Heart left ventricle (tissue), 13 donors: ENCODE results near the gene CAV2.

Source experiments
- POLR2A ChIP-seq, 2 donors: fragments of 450-650 bp; IDR thresholded peaks; one replicate each; pipeline ENCODE4 v1.6.1; 2017; ENCODE audit warnings: antibody characterized with exemption in 2 of 2, mild to moderate bottlenecking in 2 of 2, moderate library complexity in 2 of 2
- TF ChIP-seq, protein P1 (sequence below), 12 donors: fragments of 200-600 bp; sonication (generic) in 4 of 12; IDR thresholded peaks; one replicate each; pipeline versions ENCODE4 v1.5.0 to v1.8.0; 2018 to 2022; ENCODE audit warnings: antibody characterized with exemption in 12 of 12, mild to moderate bottlenecking in 5 of 12
- donor health status: ischemic (EF 13 %, LVEDD 7.1; RV severe dilation, severe dysfunction).
- donor health status: DM: no; HTN: yes; CAD: no.
- donor health status: DM: no; HTN: no; CAD: no.
- donor health status: ischemic (EF 25% LVEDD 6.9; RV normal size, moderate dysfunction).
- donor health status: ischemic (EF 25% LVEDD 5.7; RV mildly dilated, moderate dysfunction).
- donor health status: ischemic (EF 35%, LVEDD 5.7; RV mildly dilated, moderate dysfunction).
- donor health status: nonischemic (EF 11% LVEDD 7.7; RV severe dilation, severe dysfunction).
- donor health status: DM: yes; HTN: yes; CAD: no.
- donor health status: PGD.
- donor health status: ischemic (EF 29% LVEDD 5.4; RV normal size, mild dysfunction).
- donor health status: nonischemic (EF 23%, LVEDD 6.1; RV moderate dilation, normal function).

GRCh38 chr7:116494472-116494871 is 5.1 kb upstream of the CAV2 start:
- TF ChIP-seq, protein P1, sequence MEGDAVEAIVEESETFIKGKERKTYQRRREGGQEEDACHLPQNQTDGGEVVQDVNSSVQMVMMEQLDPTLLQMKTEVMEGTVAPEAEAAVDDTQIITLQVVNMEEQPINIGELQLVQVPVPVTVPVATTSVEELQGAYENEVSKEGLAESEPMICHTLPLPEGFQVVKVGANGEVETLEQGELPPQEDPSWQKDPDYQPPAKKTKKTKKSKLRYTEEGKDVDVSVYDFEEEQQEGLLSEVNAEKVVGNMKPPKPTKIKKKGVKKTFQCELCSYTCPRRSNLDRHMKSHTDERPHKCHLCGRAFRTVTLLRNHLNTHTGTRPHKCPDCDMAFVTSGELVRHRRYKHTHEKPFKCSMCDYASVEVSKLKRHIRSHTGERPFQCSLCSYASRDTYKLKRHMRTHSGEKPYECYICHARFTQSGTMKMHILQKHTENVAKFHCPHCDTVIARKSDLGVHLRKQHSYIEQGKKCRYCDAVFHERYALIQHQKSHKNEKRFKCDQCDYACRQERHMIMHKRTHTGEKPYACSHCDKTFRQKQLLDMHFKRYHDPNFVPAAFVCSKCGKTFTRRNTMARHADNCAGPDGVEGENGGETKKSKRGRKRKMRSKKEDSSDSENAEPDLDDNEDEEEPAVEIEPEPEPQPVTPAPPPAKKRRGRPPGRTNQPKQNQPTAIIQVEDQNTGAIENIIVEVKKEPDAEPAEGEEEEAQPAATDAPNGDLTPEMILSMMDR (IDR thresholded peaks at IDR 0.05), result no peak
- no peak for TF ChIP-seq POLR2A (IDR thresholded peaks at IDR 0.05)
